ENCODE results near the gene GALNT16. TPM values are rescaled to one million over a fixed set of nuclear protein-coding genes. Genes with fewer than 3 reads are reported as not detected.

GALNT16 gene
- total and polyA plus RNA-seq, 2 of the 8 experiments (the other 6 are each of a cell fraction or from before 2014, with no cell fraction given): 5.4 to 6.3 TPM

DNA sequence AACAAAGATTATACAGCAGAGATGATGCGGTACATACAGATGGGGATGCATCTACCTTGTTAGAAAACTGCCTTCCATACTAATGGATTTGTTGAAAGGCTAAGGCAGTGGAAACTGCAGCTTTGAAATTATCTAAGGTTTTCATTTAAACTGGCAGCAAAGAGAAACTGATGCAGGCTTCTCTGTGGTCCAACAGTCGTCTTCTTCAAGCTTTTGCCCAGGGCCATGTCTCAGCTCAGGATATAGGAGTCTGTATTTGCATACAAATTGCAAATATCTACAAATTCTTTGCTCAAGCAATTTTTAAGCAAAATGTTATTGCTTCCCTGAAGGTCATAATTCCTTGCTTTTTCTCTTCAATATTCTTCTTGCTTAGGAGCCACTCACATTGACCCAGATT is 104.4 kb downstream of the GALNT16 start (continued):
- TF ChIP-seq JUN (IDR thresholded peaks at IDR 0.05; ENCODE audit: low read depth, low read length) (no peak), SRF (IDR thresholded peaks at IDR 0.05; ENCODE audit: low read depth, low read length) (no peak), FOSL1 (IDR thresholded peaks at IDR 0.05; ENCODE audit: insufficient read depth, low read depth, low read length) (no peak)

Measured in H1 (cell line).